CD4-positive, alpha-beta T cell (primary cell): ENCODE results near the gene ADORA2B. TPM values are rescaled to one million over a fixed set of nuclear protein-coding genes. Genes with fewer than 3 reads are reported as not detected.
"Not testable (repeated sequence)": the region's sequence is repeated elsewhere in the genome, so short reads cannot be mapped to it uniquely, and the experiment has no call there.

Experiments
- ATAC-seq: fragments of 200-7000 bp; cut with Tn5 transposase; one replicate; pipeline ENCODE4 v1.10.0; 2022; ENCODE audit warnings: mild to moderate bottlenecking; ENCODE audit not compliant: poor library complexity
- CTCF ChIA-PET: fragments of 350-600 bp; sonication (Branson Sonifier 250); formaldehyde crosslinking; loops from one replicate; lab custom pipeline; 2021; ENCODE audit warnings: antibody characterized with exemption, inconsistent platforms; lab: Charles Lee
- POLR2A ChIA-PET: fragments of 350-600 bp; sonication (Branson Sonifier 250); formaldehyde crosslinking; loops from one replicate; lab custom pipeline; 2021; ENCODE audit warnings: antibody characterized with exemption, inconsistent platforms; lab: Charles Lee
- DNase-seq, 14 experiments: peaks; one replicate each; pipeline ENCODE4 v3.0.0-alpha.2; 2013 to 2020; ENCODE audit warnings: mixed read lengths in 2 of 14
- H3K27ac ChIP-seq, 2 donors: one replicate each; pipeline versions ENCODE4 v1.5.1 to v1.7.0; 2013; ENCODE audit warnings: low read length in 2 of 2, low read depth in 1 of 2, mild to moderate bottlenecking in 1 of 2
- H3K27me3 ChIP-seq, 2 experiments: 1 replicate in 1 of 2; 2 replicates in 1 of 2; pipeline versions ENCODE4 v1.6.1 to v1.7.0; 2013; ENCODE audit warnings: low read length in 2 of 2, control low read depth in 1 of 2, mild to moderate bottlenecking in 1 of 2, moderate library complexity in 1 of 2; ENCODE audit not compliant: insufficient read depth in 2 of 2, control insufficient read depth in 1 of 2
- H3K36me3 ChIP-seq: one replicate; pipeline ENCODE4 v1.6.1; 2013; ENCODE audit warnings: low read length, control low read depth; ENCODE audit not compliant: insufficient read depth
- H3K4me1 ChIP-seq: one replicate; pipeline ENCODE4 v1.6.1; 2013; ENCODE audit warnings: low read length, control low read depth; ENCODE audit not compliant: insufficient read depth
- H3K4me3 ChIP-seq: one replicate; pipeline ENCODE4 v1.5.1; 2013; ENCODE audit warnings: mild to moderate bottlenecking, low read length, moderate library complexity
- H3K9me3 ChIP-seq, 2 experiments: 1 replicate in 1 of 2; 2 replicates in 1 of 2; pipeline versions ENCODE4 v1.6.1 to v1.7.0; 2013; ENCODE audit warnings: low read length in 2 of 2, mild to moderate bottlenecking in 2 of 2, control low read depth in 1 of 2, moderate library complexity in 1 of 2; ENCODE audit not compliant: control insufficient read depth in 1 of 2, insufficient read depth in 1 of 2
- H3K27ac Mint-ChIP-seq: one replicate; pipeline ENCODE4 v1.8.0; 2020; ENCODE audit warnings: mixed read lengths
- H3K27me3 Mint-ChIP-seq: one replicate; pipeline ENCODE4 v1.8.0; 2021; ENCODE audit warnings: mixed read lengths
- H3K36me3 Mint-ChIP-seq: one replicate; pipeline ENCODE4 v1.8.0; 2021; ENCODE audit warnings: low read depth, mixed read lengths
- H3K4me1 Mint-ChIP-seq: one replicate; pipeline ENCODE4 v1.8.0; 2021; ENCODE audit warnings: low read depth, mixed read lengths
- H3K4me3 Mint-ChIP-seq: one replicate; pipeline ENCODE4 v1.8.0; 2020; ENCODE audit warnings: mild to moderate bottlenecking, mixed read lengths
- H3K9me3 Mint-ChIP-seq: one replicate; pipeline ENCODE4 v1.8.0; 2020; ENCODE audit warnings: mixed read lengths
- CTCF ChIP-seq: fragments of 200-600 bp; IDR thresholded peaks from one replicate; pipeline ENCODE4 v1.8.0; 2022; ENCODE audit warnings: antibody characterized with exemption, mild to moderate bottlenecking
- intact Hi-C, 2 experiments: fragments of 100-400 bp; cut with DNase I in 1 of 2; cut with micrococcal nuclease in 1 of 2; formaldehyde crosslinking; loops; one replicate each; pipeline versions ENCODE4 v1.15.1 to v1.9.0; 2023 to 2025; cut with DNase I, micrococcal nuclease
- total RNA-seq, 174 experiments: library from RNA in 2 of 174; stranded (reverse) in 2 of 174; gene quantifications; one replicate each; pipeline ENCODE4 v1.2.3 and lab custom pipeline; 2021 to 2026

Gene ADORA2B
- total RNA-seq, 2 experiments from 2014 or later = not detected

GRCh38 chr17:15931394-15931793 is 13.5 kb upstream of the ADORA2B start:
- no peak overlapping the region for H3K4me3 Mint-ChIP-seq
- POLR2A ChIA-PET = no interaction called here
- H3K27me3 Mint-ChIP-seq = peaks cover 15% of the 10 kb centered on the region
- TF ChIP-seq CTCF = no peak
- Histone ChIP-seq H3K27ac (no peak overlapping the region), H3K27me3 (no peaks in the 10 kb centered on the region), H3K36me3 (no peaks in the 10 kb centered on the region), H3K4me3 (no peak overlapping the region), H3K9me3 (no peaks in the 10 kb centered on the region), H3K4me1 (no peaks in the 10 kb centered on the region)
- intact Hi-C loops = no loop called here
- H3K4me1 Mint-ChIP-seq = no peaks in the 10 kb centered on the region
- CTCF ChIA-PET = no interaction called here
- DNase-seq (no peak), ATAC-seq (no peak)
- H3K27ac Mint-ChIP-seq = no peak overlapping the region
- no peaks in the 10 kb centered on the region for H3K9me3 Mint-ChIP-seq
- H3K36me3 Mint-ChIP-seq = no peaks in the 10 kb centered on the region

- H3K27me3 ChIP-seq = no peaks in the 10 kb centered on the region
- ATAC-seq = no peak
- ChIA-PET CTCF (no interaction called here), POLR2A (no interaction called here)
- DNase-seq = no peak
- Mint-ChIP-seq H3K27me3 (no peaks in the 10 kb centered on the region), H3K36me3 (no peaks in the 10 kb centered on the region), H3K27ac (no peak overlapping the region), H3K9me3 (no peaks in the 10 kb centered on the region), H3K4me1 (no peaks in the 10 kb centered on the region), H3K4me3 (no peak overlapping the region)
- no peak overlapping the region for H3K4me3 ChIP-seq
- no peaks in the 10 kb centered on the region for H3K4me1 ChIP-seq
- no peaks in the 10 kb centered on the region for H3K9me3 ChIP-seq
- H3K27ac ChIP-seq = no peak overlapping the region
- intact Hi-C loops = no loop called here
- H3K36me3 ChIP-seq = no peaks in the 10 kb centered on the region
- no peak for TF ChIP-seq CTCF
Measured at GRCh38 chr17:15934866-15935265, 10.1 kb upstream of the ADORA2B start.

GRCh38 chr17:15935891-15936290 is 9.0 kb upstream of the ADORA2B start:
- Histone ChIP-seq H3K27ac (no peak overlapping the region), H3K4me3 (no peak overlapping the region), H3K9me3 (no peaks in the 10 kb centered on the region), H3K36me3 (no peaks in the 10 kb centered on the region), H3K4me1 (no peaks in the 10 kb centered on the region), H3K27me3 (no peaks in the 10 kb centered on the region)
- Mint-ChIP-seq H3K27ac (no peak overlapping the region), H3K4me1 (no peaks in the 10 kb centered on the region), H3K27me3 (peaks cover 3% of the 10 kb centered on the region), H3K36me3 (no peaks in the 10 kb centered on the region), H3K9me3 (no peaks in the 10 kb centered on the region), H3K4me3 (no peak overlapping the region)
- DNase-seq (no peak), ATAC-seq (no peak)
- ChIA-PET POLR2A (no interaction called here), CTCF (no interaction called here)
- intact Hi-C loops = no loop called here
- TF ChIP-seq CTCF = no peak

- H3K27ac ChIP-seq, H3K4me3 Mint-ChIP-seq, H3K36me3 ChIP-seq, H3K9me3 ChIP-seq, intact Hi-C loops, H3K4me3 ChIP-seq, ATAC-seq, H3K4me1 Mint-ChIP-seq, DNase-seq, CTCF ChIA-PET, H3K36me3 Mint-ChIP-seq, POLR2A ChIA-PET, H3K27me3 Mint-ChIP-seq, H3K27ac Mint-ChIP-seq, H3K27me3 ChIP-seq, H3K9me3 Mint-ChIP-seq, H3K4me1 ChIP-seq: not testable (repeated sequence)
Measured at GRCh38 chr17:15936481-15936880, 8.4 kb upstream of the ADORA2B start.
